Activated CD4-positive, alpha-beta T cell treated with anti-CD3 and anti-CD28 coated beads for 1 hour (primary cell): ENCODE data around the gene ATAD1.

Experiments
- DNase-seq: peaks from one replicate; pipeline ENCODE4 v3.0.0-alpha.2; 2020

Gene ATAD1

DNA sequence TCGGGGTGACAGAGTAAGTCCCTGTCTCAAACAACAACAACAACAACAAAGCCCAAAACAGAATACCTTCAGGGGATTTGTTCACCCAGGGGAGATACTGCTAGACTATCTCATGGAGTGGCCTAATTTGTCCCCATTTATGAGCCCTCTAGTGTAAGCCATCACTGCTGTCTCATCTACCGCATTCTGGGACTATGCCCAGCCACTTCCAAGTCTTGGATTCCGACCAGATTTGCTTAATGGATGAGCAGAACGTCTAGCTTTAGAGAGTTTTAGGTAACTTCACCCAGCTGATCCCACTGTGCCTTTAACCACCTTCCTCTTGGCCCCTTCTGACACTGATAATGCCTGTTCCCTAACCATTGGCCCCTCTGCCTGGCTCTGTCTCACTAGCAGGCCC, 111.3 kb downstream of the ATAD1 start:
- DNase-seq, result no peak

DNA sequence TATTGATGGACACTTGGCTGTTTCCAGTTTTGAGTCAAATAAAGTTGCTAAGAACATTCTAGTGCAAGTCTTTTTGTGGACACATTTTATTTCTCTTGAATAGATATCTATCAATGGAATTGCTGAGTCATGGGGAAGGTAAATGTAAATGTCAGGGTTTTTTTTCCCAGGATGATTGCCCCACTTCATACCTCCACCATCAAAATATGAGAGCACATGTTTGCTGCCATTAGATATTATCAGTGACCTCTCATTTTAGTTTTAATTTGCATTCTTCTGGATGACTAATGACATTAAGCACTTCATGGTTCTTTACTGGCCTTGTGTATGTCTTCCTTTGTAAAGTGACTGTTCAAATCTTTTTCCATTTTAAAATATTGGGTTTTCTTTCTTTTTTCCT, 112.7 kb downstream of the ATAD1 start:
- no peak for DNase-seq

DNA sequence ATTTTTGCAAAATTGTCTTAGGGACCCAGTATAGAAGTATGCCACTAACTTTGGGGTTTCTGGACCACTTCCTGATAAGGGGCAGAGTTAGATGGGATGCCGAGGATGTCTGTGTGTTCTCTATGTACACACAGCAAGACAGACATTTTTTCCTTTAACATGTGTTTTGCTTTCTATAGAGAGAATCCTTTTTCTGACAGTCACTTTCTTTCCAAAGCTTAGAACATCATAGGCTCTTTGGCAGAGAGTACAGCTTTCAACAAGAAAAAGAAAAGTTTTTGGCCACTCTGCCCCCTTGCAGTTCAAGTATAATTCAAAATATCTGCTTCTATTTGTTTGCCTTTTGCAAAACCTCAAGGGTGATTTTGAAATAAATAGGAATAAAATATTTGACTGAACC, 114.3 kb downstream of the ATAD1 start:
- DNase-seq, result no peak

DNA sequence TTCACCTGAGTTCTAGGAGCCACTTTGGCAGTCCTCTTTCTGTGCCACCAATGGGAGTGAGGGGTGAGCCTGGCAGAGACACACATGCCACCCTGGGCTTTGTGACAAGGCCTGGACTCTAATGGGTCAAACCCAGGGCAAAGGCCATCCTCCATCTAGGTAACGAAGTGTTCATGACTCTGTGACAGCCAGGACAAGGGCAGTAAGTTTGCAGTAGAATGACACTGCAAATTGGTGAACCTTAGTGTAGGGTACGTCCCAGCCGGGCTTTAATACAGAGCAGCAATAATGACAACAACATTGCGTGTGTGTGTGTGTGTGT, 115.1 kb downstream of the ATAD1 start:
- DNase-seq, result no peak

DNA sequence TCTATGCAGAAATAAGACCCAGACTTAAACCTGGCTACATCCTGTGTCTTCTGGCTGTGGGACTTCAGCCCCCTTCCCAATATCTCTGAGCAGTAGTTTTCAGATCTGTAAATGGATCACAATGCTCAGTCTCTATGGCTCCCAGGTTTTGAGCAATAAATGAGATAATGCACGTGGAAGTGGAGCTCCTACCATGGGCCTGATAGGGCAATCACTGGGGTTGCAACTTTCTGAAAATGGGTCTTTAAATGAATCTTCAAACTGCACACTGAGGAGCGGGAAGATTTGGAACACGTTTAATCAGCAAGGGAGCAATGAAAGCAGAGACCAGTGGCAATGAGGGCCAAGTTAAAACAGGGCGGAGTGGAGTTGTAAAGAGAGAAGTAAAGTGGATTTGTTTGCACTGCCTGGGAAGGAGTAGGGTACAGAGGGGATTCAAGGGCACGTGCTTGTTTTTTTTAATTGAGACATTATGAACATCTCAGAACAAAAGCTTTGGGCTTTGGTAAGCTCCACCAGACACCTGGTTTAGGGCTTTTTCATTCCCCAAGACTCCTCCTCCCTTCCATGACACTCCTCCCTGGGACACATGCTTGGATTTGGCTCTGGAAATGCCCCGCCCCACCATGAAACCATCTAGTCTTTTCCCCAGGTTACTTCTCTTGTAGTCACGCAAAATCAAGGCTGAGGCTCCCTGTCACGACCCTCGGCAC, 115.6 kb downstream of the ATAD1 start:
- DNase-seq, result no peak
